OCI-LY7 (cell line): ENCODE data around the gene ACOD1. TPM values are rescaled to one million over a fixed set of nuclear protein-coding genes. Genes with fewer than 3 reads are reported as not detected.

Source experiments
- BruUV-seq: library from RNA; stranded (reverse); fragments of 400-500 nt; replicated peaks from 2 replicates; lab custom pipeline; 2021; lab: Mats Ljungman, UMichigan
- CTCF ChIA-PET: fragments of 300-600 bp; sonication (Branson Sonifier 250); formaldehyde crosslinking; loops from one replicate; lab custom pipeline; 2022; ENCODE audit warnings: antibody characterized with exemption; ENCODE audit not compliant: unreplicated experiment; lab: Charles Lee
- POLR2A ChIA-PET: fragments of 300-600 bp; sonication (Branson Sonifier 250); formaldehyde crosslinking; loops from one replicate; lab custom pipeline; 2022; ENCODE audit warnings: antibody characterized with exemption; lab: Charles Lee
- DNase-seq: peaks from one replicate; pipeline ENCODE4 v3.0.0-alpha.2; 2015; ENCODE audit warnings: low spot score
- H2AFZ ChIP-seq: fragments of 200-600 bp; sonication (generic), shearing (Covaris generic); 2 replicates; pipeline ENCODE4 v1.6.1; 2014; ENCODE audit warnings: mild to moderate bottlenecking, antibody characterized with exemption, low read length, moderate library complexity
- H3K27ac ChIP-seq: fragments of 200-600 bp; sonication (generic); 2 replicates; pipeline ENCODE4 v1.5.1; 2014; ENCODE audit warnings: mixed run types, low read depth, mild to moderate bottlenecking, moderate library complexity, low read length, inconsistent platforms; ENCODE audit not compliant: poor library complexity, severe bottlenecking
- H3K36me3 ChIP-seq: fragments of 200-600 bp; sonication (generic); 2 replicates; pipeline ENCODE4 v1.6.1; 2014; ENCODE audit warnings: mild to moderate bottlenecking, antibody characterized with exemption, low read length, moderate library complexity, mixed read lengths; ENCODE audit not compliant: insufficient read depth
- H3K4me1 ChIP-seq: fragments of 200-600 bp; sonication (generic); 2 replicates; pipeline ENCODE4 v1.5.1; 2014; ENCODE audit warnings: mild to moderate bottlenecking, low read length; ENCODE audit not compliant: insufficient read depth, poor library complexity, severe bottlenecking
- H3K4me2 ChIP-seq: fragments of 200-600 bp; sonication (generic); 2 replicates; pipeline ENCODE4 v1.6.1; 2014; ENCODE audit warnings: mild to moderate bottlenecking, low read length
- H3K4me3 ChIP-seq: fragments of 200-600 bp; sonication (generic); 2 replicates; pipeline ENCODE4 v1.5.1; 2014; ENCODE audit warnings: mild to moderate bottlenecking, low read depth, low read length; ENCODE audit not compliant: poor library complexity, severe bottlenecking
- H3K79me2 ChIP-seq: fragments of 200-600 bp; sonication (generic); 2 replicates; pipeline ENCODE4 v1.6.1; 2016; ENCODE audit warnings: low read depth, mild to moderate bottlenecking, low read length, moderate library complexity, mixed read lengths; ENCODE audit not compliant: insufficient read depth
- H3K9me2 ChIP-seq: fragments of 200-600 bp; sonication (generic); 2 replicates; pipeline ENCODE4 v1.6.1; 2016; ENCODE audit warnings: mild to moderate bottlenecking, low read length, mixed read lengths; ENCODE audit not compliant: insufficient read depth
- H3K9me3 ChIP-seq: fragments of 200-600 bp; sonication (generic); 2 replicates; pipeline ENCODE4 v1.6.1; 2014; ENCODE audit warnings: mild to moderate bottlenecking, mixed run types, low read length, mixed read lengths
- H4K20me1 ChIP-seq: fragments of 200-600 bp; sonication (generic); 2 replicates; pipeline ENCODE4 v1.6.1; 2014; ENCODE audit warnings: mild to moderate bottlenecking, antibody characterized with exemption, low read length, moderate library complexity, mixed read lengths; ENCODE audit not compliant: insufficient read depth
- EZH2phosphoT487 ChIP-seq: fragments of 200-600 bp; sonication (generic); IDR thresholded peaks from 2 replicates; pipeline ENCODE4 v1.6.1; 2018; ENCODE audit warnings: low read depth, borderline replicate concordance, mild to moderate bottlenecking, mixed run types, antibody characterized with exemption, low read length, moderate library complexity, mixed read lengths
- intact Hi-C: fragments of 100-400 bp; cut with micrococcal nuclease; formaldehyde crosslinking; loops from one replicate; pipeline ENCODE4 v1.10.0; 2022; ENCODE audit not compliant: unreplicated experiment
- total RNA-seq, 2 experiments: library from RNA; depleted of rRNA in 1 of 2; stranded (reverse); fragments of >200 nt in 1 of 2; shearing (Covaris generic) in 1 of 2; gene quantifications; 2 replicates each; pipeline ENCODE4 v1.2.3, GENCODE V29; 2014 to 2022
- TF ChIP-seq, protein P1 (sequence below): fragments of 200-600 bp; sonication (generic); conservative IDR thresholded peaks from 2 replicates; pipeline ENCODE4 v1.5.1; 2014; ENCODE audit warnings: mild to moderate bottlenecking, antibody characterized with exemption, low read length, moderate library complexity, mixed read lengths

ACOD1 gene
- total RNA-seq, 2 experiments from 2014 or later: not detected

- Histone ChIP-seq H3K9me3 (no peaks in the 10 kb centered on the region), H3K4me2 (no peak overlapping the region), H3K79me2 (no peaks in the 10 kb centered on the region), H2AFZ (no peak overlapping the region), H3K9me2 (no peaks in the 10 kb centered on the region), H3K27ac (no peak overlapping the region), H4K20me1 (no peaks in the 10 kb centered on the region), H3K4me1 (no peaks in the 10 kb centered on the region), H3K4me3 (no peak overlapping the region), H3K36me3 (no peaks in the 10 kb centered on the region)
- intact Hi-C loops: no loop called here
- ChIA-PET CTCF (no interaction called here), POLR2A (no interaction called here)
- TF ChIP-seq, protein P1, sequence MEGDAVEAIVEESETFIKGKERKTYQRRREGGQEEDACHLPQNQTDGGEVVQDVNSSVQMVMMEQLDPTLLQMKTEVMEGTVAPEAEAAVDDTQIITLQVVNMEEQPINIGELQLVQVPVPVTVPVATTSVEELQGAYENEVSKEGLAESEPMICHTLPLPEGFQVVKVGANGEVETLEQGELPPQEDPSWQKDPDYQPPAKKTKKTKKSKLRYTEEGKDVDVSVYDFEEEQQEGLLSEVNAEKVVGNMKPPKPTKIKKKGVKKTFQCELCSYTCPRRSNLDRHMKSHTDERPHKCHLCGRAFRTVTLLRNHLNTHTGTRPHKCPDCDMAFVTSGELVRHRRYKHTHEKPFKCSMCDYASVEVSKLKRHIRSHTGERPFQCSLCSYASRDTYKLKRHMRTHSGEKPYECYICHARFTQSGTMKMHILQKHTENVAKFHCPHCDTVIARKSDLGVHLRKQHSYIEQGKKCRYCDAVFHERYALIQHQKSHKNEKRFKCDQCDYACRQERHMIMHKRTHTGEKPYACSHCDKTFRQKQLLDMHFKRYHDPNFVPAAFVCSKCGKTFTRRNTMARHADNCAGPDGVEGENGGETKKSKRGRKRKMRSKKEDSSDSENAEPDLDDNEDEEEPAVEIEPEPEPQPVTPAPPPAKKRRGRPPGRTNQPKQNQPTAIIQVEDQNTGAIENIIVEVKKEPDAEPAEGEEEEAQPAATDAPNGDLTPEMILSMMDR: no peak
- TF ChIP-seq EZH2phosphoT487: no peak
- DNase-seq: no peak
- BruUV-seq: no TSS peak
These were observed 22.9 kb downstream of the ACOD1 start for GRCh38 chr13:76971215-76971614.

DNA sequence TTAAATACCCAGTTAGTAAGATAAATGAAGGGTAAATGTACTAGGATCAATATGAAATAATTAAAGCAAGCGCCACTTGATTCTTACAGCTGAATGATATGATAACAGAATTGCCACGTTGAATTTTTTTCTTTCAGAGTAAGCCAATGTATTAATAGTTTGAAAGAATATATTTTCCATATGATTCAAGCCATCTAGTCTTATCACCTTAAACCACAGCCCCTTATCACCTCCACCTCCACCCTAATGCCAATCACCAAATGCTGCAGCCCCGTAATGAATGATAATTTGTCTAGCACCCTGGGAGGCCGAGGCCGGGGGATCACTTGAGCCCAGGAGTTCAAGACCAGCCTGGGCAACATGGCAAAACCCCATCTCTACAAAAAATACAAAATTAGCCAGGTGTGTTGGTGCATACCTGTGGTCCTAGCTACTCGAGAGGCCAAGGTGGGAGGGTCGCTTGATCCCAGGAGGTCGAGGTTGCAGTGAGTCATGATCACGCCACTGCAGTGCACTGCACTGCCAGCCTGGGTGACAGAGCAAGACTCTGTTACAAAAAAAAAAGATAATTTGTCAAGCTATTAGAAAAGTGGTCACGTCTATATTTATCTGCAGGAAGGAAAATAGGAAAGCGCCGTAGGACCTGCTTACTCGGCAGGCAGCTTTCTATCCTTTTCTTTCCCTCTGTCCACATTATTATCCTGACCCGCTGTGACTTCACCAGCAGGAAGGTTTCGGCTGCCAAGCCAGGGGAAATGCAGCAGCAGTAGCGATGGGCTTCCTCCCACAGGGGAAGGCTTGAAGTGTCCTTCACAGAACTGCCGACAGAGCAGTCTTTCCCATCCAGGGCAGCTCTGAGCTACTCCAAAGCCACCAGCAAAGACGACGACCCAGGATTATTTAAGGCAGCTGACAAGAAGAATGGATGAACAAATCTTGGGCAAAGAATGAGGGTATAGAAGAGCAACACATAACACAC lies 23.8 kb downstream of the ACOD1 start:
- Histone ChIP-seq H3K4me1 (no peaks in the 10 kb centered on the region), H2AFZ (no peak overlapping the region), H3K9me2 (no peaks in the 10 kb centered on the region), H3K4me3 (no peak overlapping the region), H3K79me2 (no peaks in the 10 kb centered on the region), H3K4me2 (no peak overlapping the region), H3K36me3 (no peaks in the 10 kb centered on the region), H3K9me3 (no peaks in the 10 kb centered on the region), H3K27ac (no peak overlapping the region), H4K20me1 (no peaks in the 10 kb centered on the region)
- intact Hi-C loops: no loop called here
- ChIA-PET POLR2A (no interaction called here), CTCF (no interaction called here)
- TF ChIP-seq EZH2phosphoT487: no peak
- no TSS peak for BruUV-seq
- DNase-seq: no peak

DNA sequence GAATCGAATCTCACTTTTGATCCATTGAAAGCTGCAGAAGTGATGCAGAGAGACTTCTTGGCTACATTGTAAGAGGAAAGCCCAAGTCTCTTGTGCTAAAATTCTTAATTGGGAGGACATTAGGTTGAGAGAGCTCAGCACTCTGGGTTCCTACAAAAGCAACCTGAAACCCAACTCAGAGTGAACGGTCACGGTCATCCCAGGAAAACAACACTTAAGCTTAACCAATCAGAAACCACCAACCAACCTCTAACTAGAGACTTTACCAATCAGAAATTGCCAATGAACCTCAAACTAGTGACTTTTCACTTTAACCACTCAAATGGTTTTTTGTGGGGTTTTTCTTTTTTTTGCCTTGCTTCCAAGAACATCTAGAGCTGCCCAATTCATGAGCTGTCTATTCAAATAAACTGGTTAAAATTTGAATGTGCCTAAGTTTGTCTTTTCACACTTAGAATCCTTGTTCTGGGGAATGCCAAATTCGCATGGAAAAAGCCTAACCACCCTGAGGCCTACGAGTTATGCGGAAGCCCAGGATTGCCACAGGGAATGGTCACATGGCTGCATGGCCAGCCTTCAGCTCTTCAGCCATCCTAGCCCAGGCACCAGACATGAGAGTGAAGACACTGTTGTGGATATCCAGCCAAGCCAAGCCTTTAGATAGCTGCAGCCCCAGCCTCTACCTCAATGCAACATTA lies 25.8 kb downstream of the ACOD1 start:
- ChIA-PET POLR2A (interaction anchor here (0.7 to 0.8 kb wide), 3 partner anchors 29 to 826 kb away, joined by 3 read pairs; no protein-coding TSS in a partner anchor), CTCF (no interaction called here)
- TF ChIP-seq EZH2phosphoT487: no peak
- no peak overlapping the region for H3K27ac ChIP-seq
- no peak overlapping the region for H3K4me3 ChIP-seq
- no peak overlapping the region for H2AFZ ChIP-seq
- intact Hi-C loops: no loop called here
- no peaks in the 10 kb centered on the region for H3K36me3 ChIP-seq
- H3K4me1 ChIP-seq: no peaks in the 10 kb centered on the region
- H3K4me2 ChIP-seq: no peak overlapping the region
- H3K79me2 ChIP-seq: no peaks in the 10 kb centered on the region
- H3K9me2 ChIP-seq: no peaks in the 10 kb centered on the region
- H4K20me1 ChIP-seq: no peaks in the 10 kb centered on the region
- BruUV-seq: no TSS peak
- DNase-seq: no peak
- H3K9me3 ChIP-seq: no peaks in the 10 kb centered on the region
